Breast epithelium (tissue), 3 donors: ENCODE results near the gene GPR137B.

Experiments
- POLR2A ChIP-seq: fragments of 450-650 bp; IDR thresholded peaks from one replicate; pipeline ENCODE4 v1.6.1; 2016; ENCODE audit warnings: antibody characterized with exemption, mild to moderate bottlenecking, moderate library complexity
- POLR2AphosphoS5 ChIP-seq, 3 donors: sonication (generic); formaldehyde crosslinking; IDR thresholded peaks; one replicate each; pipeline ENCODE4 v1.6.1; 2017; ENCODE audit warnings: antibody characterized with exemption in 3 of 3
- TF ChIP-seq, protein P1 (sequence below), 3 donors: fragments of 450-650 bp; IDR thresholded peaks; one replicate each; pipeline ENCODE4 v1.5.1; 2016 to 2017; ENCODE audit warnings: antibody characterized with exemption in 3 of 3, mild to moderate bottlenecking in 3 of 3, moderate library complexity in 3 of 3

DNA sequence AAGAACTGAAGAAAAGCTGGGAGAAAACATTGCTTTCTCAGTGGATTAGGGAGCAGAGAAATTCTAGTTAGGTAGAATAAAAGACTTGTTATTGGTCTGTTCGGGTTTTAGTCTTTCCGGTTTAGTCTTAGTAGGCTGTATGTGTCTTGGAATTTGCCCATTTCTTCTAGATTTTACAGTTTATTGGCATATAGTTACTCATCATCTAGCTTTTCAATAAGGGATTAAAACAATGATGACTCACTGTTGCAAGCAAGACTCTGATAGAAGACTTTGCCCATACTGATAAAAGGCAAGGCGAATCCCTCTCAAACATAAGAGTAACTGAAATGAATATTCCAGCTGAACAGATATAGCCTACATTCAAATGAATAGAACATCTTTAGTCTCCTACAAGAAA lies 62.3 kb downstream of the GPR137B start:
- TF ChIP-seq POLR2AphosphoS5 (IDR thresholded peaks at IDR 0.05): no peak
- TF ChIP-seq POLR2A: no peak
- TF ChIP-seq, protein P1, sequence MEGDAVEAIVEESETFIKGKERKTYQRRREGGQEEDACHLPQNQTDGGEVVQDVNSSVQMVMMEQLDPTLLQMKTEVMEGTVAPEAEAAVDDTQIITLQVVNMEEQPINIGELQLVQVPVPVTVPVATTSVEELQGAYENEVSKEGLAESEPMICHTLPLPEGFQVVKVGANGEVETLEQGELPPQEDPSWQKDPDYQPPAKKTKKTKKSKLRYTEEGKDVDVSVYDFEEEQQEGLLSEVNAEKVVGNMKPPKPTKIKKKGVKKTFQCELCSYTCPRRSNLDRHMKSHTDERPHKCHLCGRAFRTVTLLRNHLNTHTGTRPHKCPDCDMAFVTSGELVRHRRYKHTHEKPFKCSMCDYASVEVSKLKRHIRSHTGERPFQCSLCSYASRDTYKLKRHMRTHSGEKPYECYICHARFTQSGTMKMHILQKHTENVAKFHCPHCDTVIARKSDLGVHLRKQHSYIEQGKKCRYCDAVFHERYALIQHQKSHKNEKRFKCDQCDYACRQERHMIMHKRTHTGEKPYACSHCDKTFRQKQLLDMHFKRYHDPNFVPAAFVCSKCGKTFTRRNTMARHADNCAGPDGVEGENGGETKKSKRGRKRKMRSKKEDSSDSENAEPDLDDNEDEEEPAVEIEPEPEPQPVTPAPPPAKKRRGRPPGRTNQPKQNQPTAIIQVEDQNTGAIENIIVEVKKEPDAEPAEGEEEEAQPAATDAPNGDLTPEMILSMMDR (IDR thresholded peaks at IDR 0.05): no peak
